Naive thymus-derived CD4-positive, alpha-beta T cell (primary cell): ENCODE results near the gene SMIM17. TPM values are rescaled to one million over a fixed set of nuclear protein-coding genes. Genes with fewer than 3 reads are reported as not detected.
"Not testable (repeated sequence)": the region's sequence is repeated elsewhere in the genome, so short reads cannot be mapped to it uniquely, and the experiment has no call there.

Experiments
- ATAC-seq: fragments of 150-1000 bp; cut with Tn5 transposase; 2 replicates; pipeline ENCODE4 v1.10.0; 2021; ENCODE audit warnings: mild to moderate bottlenecking, moderate library complexity
- CTCF ChIA-PET: fragments of 350-600 bp; sonication (Branson Sonifier 250); formaldehyde crosslinking; loops from one replicate; lab custom pipeline; 2021; ENCODE audit warnings: antibody characterized with exemption; lab: Charles Lee
- POLR2A ChIA-PET: fragments of 350-600 bp; sonication (Branson Sonifier 250); formaldehyde crosslinking; loops from one replicate; lab custom pipeline; 2021; ENCODE audit warnings: antibody characterized with exemption, inconsistent platforms; lab: Charles Lee
- DNase-seq, 9 donors: peaks; one replicate each; pipeline versions ENCODE4 v3.0.0 to v3.0.0-alpha.2; 2020 to 2022; ENCODE audit warnings: mixed read lengths in 1 of 9
- H3K27ac ChIP-seq: one replicate; pipeline ENCODE4 v1.7.0; 2013; ENCODE audit warnings: mild to moderate bottlenecking, low read depth, low read length, moderate library complexity
- H3K27me3 ChIP-seq, 2 donors: one replicate each; pipeline ENCODE4 v1.7.0; 2013; ENCODE audit warnings: low read length in 2 of 2, mild to moderate bottlenecking in 2 of 2, moderate library complexity in 2 of 2; ENCODE audit not compliant: control insufficient read depth in 2 of 2, insufficient read depth in 2 of 2
- H3K36me3 ChIP-seq, 3 experiments: 1 replicate in 2 of 3; 2 replicates in 1 of 3; pipeline ENCODE4 v1.7.0; 2013; ENCODE audit warnings: low read length in 3 of 3, mild to moderate bottlenecking in 3 of 3, moderate library complexity in 1 of 3; ENCODE audit not compliant: insufficient read depth in 3 of 3, control insufficient read depth in 2 of 3
- H3K4me1 ChIP-seq, 2 donors: one replicate each; pipeline ENCODE4 v1.7.0; 2013; ENCODE audit warnings: low read length in 2 of 2, mild to moderate bottlenecking in 2 of 2, moderate library complexity in 1 of 2; ENCODE audit not compliant: control insufficient read depth in 2 of 2, insufficient read depth in 2 of 2
- H3K4me3 ChIP-seq: 2 replicates; pipeline ENCODE4 v1.7.0; 2013; ENCODE audit warnings: mild to moderate bottlenecking, low read length
- H3K9me3 ChIP-seq, 3 experiments: 1 replicate in 2 of 3; 2 replicates in 1 of 3; pipeline ENCODE4 v1.7.0; 2013; ENCODE audit warnings: low read length in 3 of 3; ENCODE audit not compliant: control insufficient read depth in 2 of 3
- H3K27ac Mint-ChIP-seq, 9 donors: one replicate each; pipeline ENCODE4 v1.8.0; 2020 to 2022; ENCODE audit warnings: mixed read lengths in 9 of 9, mild to moderate bottlenecking in 8 of 9, moderate library complexity in 5 of 9, inconsistent platforms in 2 of 9
- H3K27me3 Mint-ChIP-seq, 5 donors: one replicate each; pipeline ENCODE4 v1.8.0; 2021 to 2022; ENCODE audit warnings: mixed read lengths in 5 of 5, mild to moderate bottlenecking in 1 of 5
- H3K36me3 Mint-ChIP-seq, 5 donors: one replicate each; pipeline ENCODE4 v1.8.0; 2020 to 2022; ENCODE audit warnings: mixed read lengths in 5 of 5, mild to moderate bottlenecking in 3 of 5, inconsistent platforms in 1 of 5
- H3K4me1 Mint-ChIP-seq, 7 donors: one replicate each; pipeline ENCODE4 v1.8.0; 2020 to 2022; ENCODE audit warnings: mixed read lengths in 7 of 7, mild to moderate bottlenecking in 3 of 7, inconsistent platforms in 1 of 7
- H3K4me3 Mint-ChIP-seq, 10 donors: one replicate each; pipeline ENCODE4 v1.8.0; 2020 to 2022; ENCODE audit warnings: mild to moderate bottlenecking in 10 of 10, mixed read lengths in 10 of 10, moderate library complexity in 6 of 10, inconsistent platforms in 2 of 10
- H3K9me3 Mint-ChIP-seq, 11 donors: one replicate each; pipeline ENCODE4 v1.8.0; 2020 to 2022; ENCODE audit warnings: mixed read lengths in 11 of 11, mild to moderate bottlenecking in 4 of 11, inconsistent platforms in 1 of 11, moderate library complexity in 1 of 11
- intact Hi-C, 2 donors: fragments of 100-400 bp; cut with micrococcal nuclease; formaldehyde crosslinking; loops; one replicate each; pipeline ENCODE4 v1.15.1; 2023
- polyA plus RNA-seq, 2 donors: library from polyadenylated mRNA; unstranded; fragments of 300-500 nt; fragmentation: Illumina TruSeq; gene quantifications; one replicate each; pipeline ENCODE4 v1.2.3, GENCODE V29; 2021
- total RNA-seq, 6 experiments: library from RNA in 5 of 6; stranded (reverse) in 5 of 6; gene quantifications; 1 replicate in 5 of 6; 2 replicates in 1 of 6; pipeline ENCODE4 v1.2.3 and lab custom pipeline; 2021 to 2026

The SMIM17 gene
- total and polyA plus RNA-seq, 7 experiments from 2014 or later = 0.31 to 0.37 TPM; not detected in 5

DNA sequence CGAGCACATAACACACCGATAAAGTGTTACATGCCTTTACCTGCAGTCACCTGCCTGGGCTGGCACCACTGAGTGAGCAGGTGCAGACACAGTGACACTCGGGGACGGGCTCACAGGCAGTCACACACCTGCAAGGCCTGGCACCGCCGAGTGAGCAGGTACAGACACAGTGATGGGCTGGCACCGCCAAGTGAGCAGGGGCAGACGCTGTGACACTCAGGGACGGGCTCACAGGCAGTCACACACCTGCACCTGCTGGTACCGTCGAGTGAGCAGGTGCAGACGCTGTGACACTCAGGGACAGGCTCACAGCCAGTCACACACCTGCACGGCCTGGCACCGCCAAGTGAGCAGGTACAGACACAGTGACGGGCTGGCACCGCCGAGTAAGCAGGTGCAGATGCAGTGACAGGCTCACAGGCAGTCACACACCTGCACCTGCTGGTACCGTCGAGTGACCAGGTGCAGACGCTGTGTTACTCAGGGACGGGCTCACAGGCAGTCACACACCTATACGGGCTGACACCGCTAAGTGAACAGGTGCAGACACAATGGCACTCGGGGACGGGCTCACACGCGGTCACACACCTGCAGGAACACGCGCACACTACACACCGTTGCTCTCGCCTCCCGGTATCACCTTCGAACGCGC is 28.1 kb downstream of the SMIM17 start:
- POLR2A ChIA-PET = no interaction called here
- CTCF ChIA-PET = no interaction called here
- H3K9me3 Mint-ChIP-seq = peaks cover 0 to 72% (median 31%) of the 10 kb centered on the region in 11 donors

DNA sequence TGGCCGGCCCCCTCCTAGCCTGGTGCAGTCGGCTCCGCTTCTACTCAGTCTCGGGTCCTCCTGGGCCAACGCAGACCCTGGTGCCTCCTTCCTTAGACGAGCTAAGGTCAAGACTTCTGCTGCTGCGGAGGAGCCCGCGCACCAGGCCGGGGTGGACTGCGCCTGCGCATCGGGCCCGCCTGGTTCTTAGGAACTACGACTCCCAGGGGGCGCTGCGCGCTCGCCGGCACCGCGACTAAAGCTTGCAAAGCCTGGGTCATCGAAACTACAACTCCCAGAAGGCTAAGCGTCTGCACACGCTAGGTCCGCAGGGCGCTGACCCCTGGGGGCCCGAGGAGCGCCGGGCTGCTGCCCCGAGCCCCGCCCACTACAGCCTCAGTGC is 28.6 kb downstream of the SMIM17 start, which contains the start of gene ZNF835:
ZNF835 (minus strand) TSS at position 145 of the 382 bp plus-strand sequence. CDS start 6,559 bp downstream, outside the sequence.
- peak within 1 kb of the TSS; percentile 69 to 95 (median 89) for H3K4me3 Mint-ChIP-seq
- intact Hi-C loops = loop anchor here in 1 of 2 donors (1.0 to 2.0 kb wide), 3 partner anchors 76 to 279 kb away; partner anchors contain the start of genes ZFP28, ZNF582 and ZNF71
- no peaks in the 10 kb centered on the region for H3K27me3 Mint-ChIP-seq
- H3K4me1 Mint-ChIP-seq = peaks cover 0 to 17% (median 11%) of the 10 kb centered on the region in 7 donors
- peak within 1 kb of the TSS in 6 of 9 donors; percentile 40 to 95 (median 80) for H3K27ac Mint-ChIP-seq
- no peaks in the 10 kb centered on the region for H3K27me3 ChIP-seq
- ATAC-seq (peak; percentile 95), DNase-seq (peak; percentile 52 to 83 (median 75))
- H3K9me3 ChIP-seq = peaks cover 0 to 30% (median 0%) of the 10 kb centered on the region in 3 experiments
- peaks cover 4 to 21% (median 7%) of the 10 kb centered on the region in 5 donors for H3K36me3 Mint-ChIP-seq
- H3K27ac ChIP-seq = peak within 1 kb of the TSS; percentile 67
- H3K4me1 ChIP-seq = peaks cover 0 to 7% of the 10 kb centered on the region in 2 donors
- POLR2A ChIA-PET = no interaction called here
- peak within 1 kb of the TSS; percentile 53 for H3K4me3 ChIP-seq
- CTCF ChIA-PET = no interaction called here
- H3K36me3 ChIP-seq = no peaks in the 10 kb centered on the region
- peaks cover 0 to 72% (median 29%) of the 10 kb centered on the region in 11 donors for H3K9me3 Mint-ChIP-seq

More for the DNA sequence above, 28.1 kb downstream of the SMIM17 start:
- peak; percentile 52 for ATAC-seq
- H3K4me3 Mint-ChIP-seq = peak overlapping the region; percentile 69 to 95 (median 89)
- Histone ChIP-seq H3K36me3 (no peaks in the 10 kb centered on the region), H3K27ac (peak overlapping the region; percentile 67), H3K27me3 (no peaks in the 10 kb centered on the region), H3K4me1 (peaks cover 0 to 7% of the 10 kb centered on the region in 2 donors), H3K9me3 (peaks cover 0 to 33% (median 0%) of the 10 kb centered on the region in 3 experiments), H3K4me3 (peak overlapping the region; percentile 53)
- peaks cover 0 to 17% (median 11%) of the 10 kb centered on the region in 7 donors for H3K4me1 Mint-ChIP-seq
- no peaks in the 10 kb centered on the region for H3K27me3 Mint-ChIP-seq
- intact Hi-C loops = loop anchor here in 1 of 2 donors (1.0 to 2.0 kb wide), 3 partner anchors 76 to 278 kb away; partner anchors contain the start of genes ZFP28, ZNF582 and ZNF71
- peak overlapping the region in 6 of 9 donors; percentile 40 to 95 (median 80) for H3K27ac Mint-ChIP-seq
- DNase-seq = no peak
- peaks cover 4 to 20% (median 7%) of the 10 kb centered on the region in 5 donors for H3K36me3 Mint-ChIP-seq

DNA sequence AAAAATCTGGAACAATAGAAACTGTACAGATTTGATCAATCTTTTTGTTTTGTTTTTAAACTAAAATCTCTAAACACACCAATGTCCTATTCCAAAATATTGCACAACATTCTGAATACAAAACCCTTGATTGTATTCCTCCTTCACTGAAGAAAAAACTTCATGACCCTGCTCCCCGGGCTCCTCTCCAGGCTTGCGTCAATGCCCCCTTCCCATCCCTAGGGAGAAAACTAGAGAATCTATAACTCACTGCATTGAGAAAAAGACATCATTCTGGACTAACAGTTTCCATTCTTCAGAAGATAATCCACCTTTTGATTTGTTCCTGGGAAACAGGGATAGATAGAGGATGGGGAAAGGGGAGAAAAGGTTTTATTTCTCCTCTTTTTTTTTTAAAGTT is 29.7 kb downstream of the SMIM17 start:
- POLR2A ChIA-PET, intact Hi-C loops: not testable (repeated sequence)
- H3K9me3 ChIP-seq = peaks cover 0 to 21% (median 0%) of the 10 kb centered on the region in 3 experiments

DNA sequence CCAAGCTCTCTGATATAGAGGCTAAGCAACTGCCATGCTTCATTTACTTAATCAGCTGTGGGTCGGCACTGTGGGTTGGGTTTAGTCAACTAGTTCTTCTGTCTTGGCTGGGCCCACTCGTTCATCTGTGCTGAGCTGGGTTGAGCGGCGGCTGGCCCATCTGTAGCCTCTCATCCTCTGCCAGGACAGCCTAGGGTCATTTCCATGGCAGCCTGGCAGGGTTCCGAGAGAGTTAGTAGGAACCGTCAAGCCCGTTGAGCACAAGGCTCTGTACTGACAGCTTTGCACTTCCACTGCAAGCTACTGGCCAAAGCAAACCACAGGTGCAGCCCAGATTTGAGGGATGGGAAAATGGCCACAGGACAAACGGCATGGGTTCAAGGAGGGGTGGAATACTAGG is 35.2 kb downstream of the SMIM17 start:
- Mint-ChIP-seq H3K27me3 (no peaks in the 10 kb centered on the region), H3K4me3 (no peak overlapping the region), H3K36me3 (peaks cover 0 to 18% (median 8%) of the 10 kb centered on the region in 5 donors), H3K27ac (no peak overlapping the region), H3K9me3 (peaks cover 9 to 75% (median 24%) of the 10 kb centered on the region in 11 donors), H3K4me1 (peaks cover 0 to 2% (median 0%) of the 10 kb centered on the region in 7 donors)
- ATAC-seq (no peak), DNase-seq (no peak)
- H3K36me3 ChIP-seq = no peaks in the 10 kb centered on the region
- CTCF ChIA-PET = no interaction called here
- H3K27ac ChIP-seq = no peak overlapping the region
- H3K4me3 ChIP-seq = no peak overlapping the region
- H3K4me1 ChIP-seq = no peaks in the 10 kb centered on the region
- H3K27me3 ChIP-seq = no peaks in the 10 kb centered on the region
- intact Hi-C loops = no loop called here
- POLR2A ChIA-PET = no interaction called here
- peaks cover 0 to 7% (median 0%) of the 10 kb centered on the region in 3 experiments for H3K9me3 ChIP-seq

More for the DNA sequence above, 29.7 kb downstream of the SMIM17 start:
- DNase-seq, ATAC-seq, CTCF ChIA-PET, H3K27me3 ChIP-seq, H3K27ac ChIP-seq, H3K27ac Mint-ChIP-seq, H3K27me3 Mint-ChIP-seq, H3K4me3 ChIP-seq, H3K4me1 ChIP-seq, H3K36me3 ChIP-seq: not testable (repeated sequence)
- peaks cover 0 to 17% (median 11%) of the 10 kb centered on the region in 7 donors for H3K4me1 Mint-ChIP-seq
- H3K36me3 Mint-ChIP-seq = peaks cover 4 to 25% (median 7%) of the 10 kb centered on the region in 5 donors
- peaks cover 0 to 66% (median 28%) of the 10 kb centered on the region in 11 donors for H3K9me3 Mint-ChIP-seq
- H3K4me3 Mint-ChIP-seq = peak overlapping the region in 2 of 10 donors; percentile 29 to 85

DNA sequence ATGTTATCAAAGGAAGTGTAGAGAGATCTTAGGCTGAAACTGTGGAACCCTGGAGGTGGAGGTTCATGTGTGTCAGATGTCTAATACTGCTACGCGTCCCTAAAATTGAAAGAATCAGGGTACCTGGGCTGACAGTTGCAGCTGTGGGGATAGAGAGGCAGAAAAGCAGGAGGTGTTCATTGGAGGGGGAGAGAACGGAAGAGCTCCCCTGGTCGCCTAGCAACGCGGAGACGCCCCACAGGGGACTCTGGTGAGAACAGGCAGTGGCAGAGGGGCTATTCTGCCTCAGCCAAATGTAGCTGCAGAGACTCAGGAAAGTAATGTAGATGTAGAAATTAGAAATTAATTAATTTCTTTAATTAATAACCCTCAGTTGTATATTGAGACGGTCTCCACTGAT is 38.7 kb downstream of the SMIM17 start:
- intact Hi-C loops = no loop called here
- ChIA-PET CTCF (no interaction called here), POLR2A (no interaction called here)
- Mint-ChIP-seq H3K27ac (no peak overlapping the region), H3K27me3 (no peaks in the 10 kb centered on the region), H3K4me3 (no peak overlapping the region), H3K9me3 (peaks cover 6 to 79% (median 34%) of the 10 kb centered on the region in 11 donors), H3K4me1 (peaks cover 0 to 2% (median 0%) of the 10 kb centered on the region in 7 donors), H3K36me3 (peaks cover 0 to 26% (median 16%) of the 10 kb centered on the region in 5 donors)
- Histone ChIP-seq H3K27me3 (no peaks in the 10 kb centered on the region), H3K4me3 (no peak overlapping the region), H3K9me3 (peaks cover 0 to 11% (median 0%) of the 10 kb centered on the region in 3 experiments), H3K36me3 (no peaks in the 10 kb centered on the region), H3K27ac (no peak overlapping the region), H3K4me1 (no peaks in the 10 kb centered on the region)
- ATAC-seq (no peak), DNase-seq (no peak)

DNA sequence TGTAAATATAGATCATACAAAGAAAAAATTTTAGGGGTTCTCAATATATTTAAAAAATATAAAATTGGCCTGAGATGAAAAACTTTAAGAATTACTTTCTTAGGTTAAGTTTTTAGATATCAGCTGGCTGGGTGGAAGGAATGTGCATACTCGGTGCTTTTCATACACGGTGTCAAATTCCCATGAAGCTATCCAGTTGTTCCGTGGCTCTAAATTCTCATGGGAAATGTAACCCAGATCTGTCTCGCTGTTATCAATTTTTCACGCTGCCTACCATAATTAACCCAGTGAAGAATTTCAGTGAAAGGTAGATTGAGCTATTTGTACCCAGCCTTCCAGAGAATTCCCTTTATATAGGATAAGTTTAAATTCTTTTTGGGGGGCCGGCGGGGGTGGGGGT is 40.2 kb downstream of the SMIM17 start:
- Histone ChIP-seq H3K27ac (no peak overlapping the region), H3K4me3 (no peak overlapping the region), H3K4me1 (no peaks in the 10 kb centered on the region), H3K27me3 (no peaks in the 10 kb centered on the region), H3K36me3 (no peaks in the 10 kb centered on the region), H3K9me3 (peaks cover 0 to 9% (median 0%) of the 10 kb centered on the region in 3 experiments)
- Mint-ChIP-seq H3K27me3 (no peaks in the 10 kb centered on the region), H3K9me3 (peaks cover 12 to 82% (median 38%) of the 10 kb centered on the region in 11 donors), H3K27ac (no peak overlapping the region), H3K36me3 (peaks cover 0 to 28% (median 19%) of the 10 kb centered on the region in 5 donors), H3K4me3 (no peak overlapping the region), H3K4me1 (peaks cover 0 to 2% (median 0%) of the 10 kb centered on the region in 7 donors)
- intact Hi-C loops = no loop called here
- ChIA-PET POLR2A (no interaction called here), CTCF (no interaction called here)
- DNase-seq = no peak
- ATAC-seq = no peak
